Astrocyte (in vitro differentiated cells and primary cell): ENCODE measurements around the gene ROR1. TPM values are rescaled to one million over a fixed set of nuclear protein-coding genes. Genes with fewer than 3 reads are reported as not detected.
A peak's percentile ranks its signal among the peaks of the same experiment; 100 is the strongest.

Experiments used
- DNase-seq: peaks from one replicate; pipeline ENCODE4 v3.0.0-alpha.2; 2010; ENCODE audit warnings: low read depth
- FAIRE-seq: peaks from 2 replicates; lab custom pipeline; 2011; peaks lifted over from hg19 to GRCh38; lab: Jason Lieb, UNC
- H2AFZ ChIP-seq: 2 replicates; pipeline ENCODE4 v1.6.0; 2012; ENCODE audit warnings: low read depth, low read length, inconsistent platforms
- H3K27ac ChIP-seq: 2 replicates; pipeline ENCODE4 v1.5.1; 2011; ENCODE audit warnings: low read depth, low read length, inconsistent platforms
- H3K27me3 ChIP-seq: 2 replicates; pipeline ENCODE4 v1.6.0; 2011; ENCODE audit warnings: low read length, inconsistent platforms; ENCODE audit not compliant: insufficient read depth
- H3K36me3 ChIP-seq: 2 replicates; pipeline ENCODE4 v1.5.1; 2011; ENCODE audit warnings: low read length, inconsistent platforms; ENCODE audit not compliant: insufficient read depth
- H3K4me1 ChIP-seq: 2 replicates; pipeline ENCODE4 v1.5.1; 2011; ENCODE audit warnings: low read length, inconsistent platforms; ENCODE audit not compliant: insufficient read depth
- H3K4me2 ChIP-seq: 2 replicates; pipeline ENCODE4 v1.6.0; 2012; ENCODE audit warnings: low read length, inconsistent platforms
- H3K4me3 ChIP-seq: 2 replicates; pipeline ENCODE4 v1.5.1; 2011; ENCODE audit warnings: low read depth, mild to moderate bottlenecking, low read length, inconsistent platforms; ENCODE audit not compliant: insufficient read depth
- H3K79me2 ChIP-seq: 2 replicates; pipeline ENCODE4 v1.6.0; 2012; ENCODE audit warnings: mild to moderate bottlenecking, low read length, inconsistent platforms; ENCODE audit not compliant: insufficient read depth
- H3K9ac ChIP-seq: 2 replicates; pipeline ENCODE4 v1.6.0; 2012; ENCODE audit warnings: mild to moderate bottlenecking, low read length, inconsistent platforms
- H3K9me3 ChIP-seq: 2 replicates; pipeline ENCODE4 v1.5.1; 2012; ENCODE audit warnings: low read depth, mild to moderate bottlenecking, low read length, inconsistent platforms; ENCODE audit not compliant: insufficient read depth
- H4K20me1 ChIP-seq: 2 replicates; pipeline ENCODE4 v1.6.0; 2012; ENCODE audit warnings: low read length, inconsistent platforms; ENCODE audit not compliant: insufficient read depth
- H3K27ac Mint-ChIP-seq: one replicate; pipeline ENCODE4 v1.8.0; 2021; ENCODE audit warnings: mild to moderate bottlenecking, mixed read lengths; ENCODE audit not compliant: unreplicated experiment
- H3K27me3 Mint-ChIP-seq: one replicate; pipeline ENCODE4 v1.8.0; 2021; ENCODE audit warnings: low read depth, mixed read lengths; ENCODE audit not compliant: unreplicated experiment
- H3K36me3 Mint-ChIP-seq: one replicate; pipeline ENCODE4 v1.8.0; 2021; ENCODE audit warnings: low read depth, mixed read lengths; ENCODE audit not compliant: unreplicated experiment
- H3K4me1 Mint-ChIP-seq: one replicate; pipeline ENCODE4 v1.8.0; 2021; ENCODE audit warnings: low read depth, mixed read lengths; ENCODE audit not compliant: unreplicated experiment
- H3K4me3 Mint-ChIP-seq: one replicate; pipeline ENCODE4 v1.8.0; 2021; ENCODE audit warnings: mild to moderate bottlenecking, moderate library complexity, mixed read lengths; ENCODE audit not compliant: unreplicated experiment
- H3K9me3 Mint-ChIP-seq: one replicate; pipeline ENCODE4 v1.8.0; 2021; ENCODE audit warnings: mild to moderate bottlenecking, mixed read lengths; ENCODE audit not compliant: unreplicated experiment
- EZH2 ChIP-seq: IDR thresholded peaks from 2 replicates; pipeline ENCODE4 v1.6.1; 2012; ENCODE audit warnings: mild to moderate bottlenecking, low read length, inconsistent platforms; ENCODE audit not compliant: insufficient read depth
- total RNA-seq: library from RNA; stranded (reverse); gene quantifications from 2 replicates; pipeline ENCODE4 v1.2.1, GENCODE V29; 2021
- TF ChIP-seq, protein P1 (sequence below): IDR thresholded peaks from 2 replicates; pipeline ENCODE4 v1.5.1; 2011; ENCODE audit warnings: low read depth, mild to moderate bottlenecking, inconsistent platforms, low read length, moderate library complexity; ENCODE audit not compliant: insufficient read depth

Gene ROR1
- total RNA-seq, 1 donor from 2014 or later, result 38.3 TPM

DNA sequence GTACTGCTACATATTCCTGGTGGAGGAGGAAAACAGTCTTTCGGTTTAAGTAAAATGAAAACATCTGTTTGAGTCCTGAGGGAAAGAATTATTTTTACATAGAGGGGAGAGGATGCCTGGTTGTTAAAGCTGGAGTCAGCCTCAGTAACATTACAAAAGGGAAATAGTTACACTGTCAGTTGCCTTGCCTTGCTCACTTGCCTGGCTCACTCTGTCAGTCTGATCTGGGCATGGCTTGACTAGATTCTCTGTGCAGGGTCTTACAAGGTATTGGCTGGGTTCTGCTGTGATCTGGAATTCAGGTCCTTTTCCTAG is 421.2 kb downstream of the ROR1 start:
- peaks cover 8% of the 10 kb centered on the region for H3K9me3 Mint-ChIP-seq
- TF ChIP-seq, protein P1, sequence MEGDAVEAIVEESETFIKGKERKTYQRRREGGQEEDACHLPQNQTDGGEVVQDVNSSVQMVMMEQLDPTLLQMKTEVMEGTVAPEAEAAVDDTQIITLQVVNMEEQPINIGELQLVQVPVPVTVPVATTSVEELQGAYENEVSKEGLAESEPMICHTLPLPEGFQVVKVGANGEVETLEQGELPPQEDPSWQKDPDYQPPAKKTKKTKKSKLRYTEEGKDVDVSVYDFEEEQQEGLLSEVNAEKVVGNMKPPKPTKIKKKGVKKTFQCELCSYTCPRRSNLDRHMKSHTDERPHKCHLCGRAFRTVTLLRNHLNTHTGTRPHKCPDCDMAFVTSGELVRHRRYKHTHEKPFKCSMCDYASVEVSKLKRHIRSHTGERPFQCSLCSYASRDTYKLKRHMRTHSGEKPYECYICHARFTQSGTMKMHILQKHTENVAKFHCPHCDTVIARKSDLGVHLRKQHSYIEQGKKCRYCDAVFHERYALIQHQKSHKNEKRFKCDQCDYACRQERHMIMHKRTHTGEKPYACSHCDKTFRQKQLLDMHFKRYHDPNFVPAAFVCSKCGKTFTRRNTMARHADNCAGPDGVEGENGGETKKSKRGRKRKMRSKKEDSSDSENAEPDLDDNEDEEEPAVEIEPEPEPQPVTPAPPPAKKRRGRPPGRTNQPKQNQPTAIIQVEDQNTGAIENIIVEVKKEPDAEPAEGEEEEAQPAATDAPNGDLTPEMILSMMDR, result no peak
- TF ChIP-seq EZH2, result no peak
- H4K20me1 ChIP-seq, result no peaks in the 10 kb centered on the region
- H3K27me3 ChIP-seq, result no peaks in the 10 kb centered on the region
- H3K36me3 Mint-ChIP-seq, result peaks cover 2% of the 10 kb centered on the region
- no peaks in the 10 kb centered on the region for H3K4me1 ChIP-seq
- H3K4me1 Mint-ChIP-seq, result peaks cover 13% of the 10 kb centered on the region
- H3K9ac ChIP-seq, result no peak overlapping the region
- H3K4me2 ChIP-seq, result no peak overlapping the region
- no peak overlapping the region for H3K4me3 ChIP-seq
- DNase-seq (no peak), FAIRE-seq (no peak)
- no peaks in the 10 kb centered on the region for H3K36me3 ChIP-seq
- no peaks in the 10 kb centered on the region for H3K27me3 Mint-ChIP-seq
- no peak overlapping the region for H3K4me3 Mint-ChIP-seq
- H3K27ac ChIP-seq, result no peak overlapping the region
- no peak overlapping the region for H2AFZ ChIP-seq
- peak overlapping the region; percentile 17 for H3K27ac Mint-ChIP-seq
- H3K9me3 ChIP-seq, result no peaks in the 10 kb centered on the region
- no peaks in the 10 kb centered on the region for H3K79me2 ChIP-seq

DNA sequence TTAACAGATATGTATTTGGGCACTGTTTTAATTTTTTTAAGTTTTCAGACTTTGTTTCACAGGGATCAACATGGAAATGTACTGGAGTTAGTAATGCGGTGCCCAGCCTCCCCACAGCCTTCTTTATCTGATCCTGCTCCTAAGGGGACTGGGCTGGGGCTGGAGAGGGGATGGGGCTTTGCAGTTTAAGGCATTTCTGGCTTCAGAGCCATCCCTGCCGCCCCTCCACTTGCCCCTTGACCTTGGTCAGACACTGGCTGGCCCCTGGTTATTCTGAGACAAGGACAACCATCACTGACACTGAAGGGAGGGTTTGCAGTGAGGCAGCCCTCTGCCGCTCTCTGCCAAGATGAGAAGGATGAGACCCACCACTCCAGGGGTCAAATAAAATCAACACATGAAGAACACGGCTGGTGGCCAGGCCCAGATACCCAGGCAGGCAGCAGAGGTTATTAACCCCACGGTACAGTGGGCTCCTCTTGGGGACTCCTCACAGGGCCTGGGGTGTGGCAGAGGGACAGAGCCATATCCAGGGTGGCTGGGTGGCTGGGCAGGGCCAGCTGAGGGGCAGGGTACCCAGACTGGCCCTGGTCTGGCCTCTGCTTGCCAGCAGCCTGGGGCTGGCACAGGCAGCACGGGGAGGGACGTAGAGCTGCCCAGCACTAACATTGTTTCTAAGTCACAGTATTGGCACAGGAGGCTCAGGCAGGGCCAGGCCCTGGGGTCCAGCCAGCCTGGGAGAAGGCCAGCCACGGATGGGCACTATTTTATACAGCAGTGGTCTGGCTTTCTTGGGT is 422.5 kb downstream of the ROR1 start:
- H3K9me3 Mint-ChIP-seq, result peaks cover 9% of the 10 kb centered on the region
- Histone ChIP-seq H4K20me1 (no peaks in the 10 kb centered on the region), H3K4me3 (no peak overlapping the region), H3K9ac (no peak overlapping the region), H3K27ac (no peak overlapping the region), H3K36me3 (no peaks in the 10 kb centered on the region), H3K79me2 (no peaks in the 10 kb centered on the region), H3K4me1 (no peaks in the 10 kb centered on the region), H2AFZ (no peak overlapping the region), H3K9me3 (no peaks in the 10 kb centered on the region), H3K4me2 (no peak overlapping the region), H3K27me3 (no peaks in the 10 kb centered on the region)
- peaks cover 13% of the 10 kb centered on the region for H3K4me1 Mint-ChIP-seq
- no peak overlapping the region for H3K4me3 Mint-ChIP-seq
- DNase-seq (no peak), FAIRE-seq (no peak)
- peaks cover 2% of the 10 kb centered on the region for H3K36me3 Mint-ChIP-seq
- H3K27ac Mint-ChIP-seq, result no peak overlapping the region
- H3K27me3 Mint-ChIP-seq, result no peaks in the 10 kb centered on the region
- TF ChIP-seq, protein P1, result no peak
- no peak for TF ChIP-seq EZH2

DNA sequence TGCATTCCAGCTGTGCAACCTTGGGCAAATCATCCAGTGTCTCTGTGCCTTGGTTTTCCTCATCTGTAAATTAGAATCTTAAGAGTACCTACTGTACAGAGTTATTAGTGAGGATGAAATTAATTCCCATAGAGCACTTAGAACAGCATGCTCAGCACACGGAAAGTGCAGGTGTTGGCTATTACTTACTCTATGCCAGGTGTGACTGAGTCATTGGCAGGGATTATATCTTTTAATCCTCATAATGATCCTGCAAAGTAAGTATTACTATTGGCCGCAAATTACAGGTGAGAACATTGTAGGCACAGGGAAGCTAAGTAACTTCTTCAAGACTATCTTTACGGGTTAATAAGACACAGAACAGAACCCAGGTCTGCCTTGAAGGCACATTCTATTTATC is 423.3 kb downstream of the ROR1 start:
- Mint-ChIP-seq H3K4me3 (no peak overlapping the region), H3K36me3 (peaks cover 2% of the 10 kb centered on the region), H3K9me3 (peaks cover 5% of the 10 kb centered on the region), H3K27me3 (no peaks in the 10 kb centered on the region), H3K27ac (no peak overlapping the region), H3K4me1 (peaks cover 13% of the 10 kb centered on the region)
- no peaks in the 10 kb centered on the region for H3K27me3 ChIP-seq
- no peaks in the 10 kb centered on the region for H4K20me1 ChIP-seq
- no peak overlapping the region for H3K4me2 ChIP-seq
- TF ChIP-seq EZH2, result no peak
- TF ChIP-seq, protein P1, result no peak
- no peak for DNase-seq
- H3K36me3 ChIP-seq, result no peaks in the 10 kb centered on the region
- no peaks in the 10 kb centered on the region for H3K79me2 ChIP-seq
- H3K4me1 ChIP-seq, result no peaks in the 10 kb centered on the region
- no peak overlapping the region for H3K27ac ChIP-seq
- no peak for FAIRE-seq
- no peak overlapping the region for H3K9ac ChIP-seq
- no peaks in the 10 kb centered on the region for H3K9me3 ChIP-seq
- no peak overlapping the region for H3K4me3 ChIP-seq
- H2AFZ ChIP-seq, result no peak overlapping the region
